GM12875 (cell line): Measurements from ENCODE around the gene NCK2.

Experiments used
- H3K4me3 ChIP-seq: one replicate; pipeline ENCODE4 v1.5.1; 2011; ENCODE audit warnings: low read depth, low read length, control low read depth
- CTCF ChIP-seq: IDR thresholded peaks from 2 replicates; pipeline ENCODE4 v1.5.1; 2011; ENCODE audit warnings: low read depth, mild to moderate bottlenecking, control low read depth, inconsistent platforms, low read length, moderate library complexity, borderline replicate concordance; ENCODE audit not compliant: insufficient read depth

NCK2 gene

GRCh38 chr2:105867587-105867986 lies 122.9 kb downstream of the NCK2 start:
- no peak overlapping the region for H3K4me3 ChIP-seq
- TF ChIP-seq CTCF: no peak

DNA sequence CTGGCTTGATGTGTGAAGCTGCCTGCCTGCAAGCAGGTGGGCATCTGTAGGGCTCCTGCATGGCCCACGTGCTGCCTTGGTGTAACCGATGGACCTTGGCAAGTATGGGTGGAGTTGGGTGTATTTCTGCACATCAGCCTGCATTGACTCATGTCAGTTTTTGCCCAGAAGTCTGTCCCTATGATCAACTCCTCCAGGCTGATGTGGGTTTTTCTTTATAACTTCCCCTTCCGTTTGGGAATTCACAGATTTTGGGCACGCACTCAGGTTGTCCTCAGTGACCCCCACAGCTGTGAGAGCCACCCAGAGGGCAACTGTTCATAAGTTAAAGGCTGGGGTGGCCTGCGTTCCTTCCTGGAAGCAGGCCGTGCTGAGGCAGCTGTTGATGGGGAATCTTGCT lies 123.3 kb downstream of the NCK2 start:
- TF ChIP-seq CTCF: no peak
- H3K4me3 ChIP-seq: no peak overlapping the region

DNA sequence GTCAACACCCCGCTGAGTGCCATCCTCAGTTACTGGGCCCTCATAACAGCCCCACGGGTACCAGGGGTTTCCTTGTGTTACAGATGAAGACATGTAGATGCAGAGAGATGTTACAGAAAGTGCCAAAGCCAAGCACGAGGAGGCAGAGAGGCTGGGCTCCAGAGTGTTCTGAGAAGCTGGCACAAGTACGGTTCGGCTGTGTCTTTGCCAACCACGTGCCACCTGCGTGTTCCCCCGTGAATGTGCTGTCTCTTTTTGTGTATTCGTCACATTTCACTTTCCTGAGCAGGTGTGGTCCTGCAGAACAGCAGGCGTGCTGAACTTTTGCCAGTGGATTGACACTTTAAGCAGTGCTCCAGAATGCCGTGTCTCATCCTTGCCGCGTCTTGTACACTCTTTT lies 124.6 kb downstream of the NCK2 start:
- TF ChIP-seq CTCF: no peak
- no peak overlapping the region for H3K4me3 ChIP-seq

GRCh38 chr2:105870062-105870461 lies 125.3 kb downstream of the NCK2 start:
- H3K4me3 ChIP-seq: no peak overlapping the region
- no peak for TF ChIP-seq CTCF

- H3K4me3 ChIP-seq: no peak overlapping the region
- no peak for TF ChIP-seq CTCF
Measured at GRCh38 chr2:105870858-105871257, 126.1 kb downstream of the NCK2 start.

DNA sequence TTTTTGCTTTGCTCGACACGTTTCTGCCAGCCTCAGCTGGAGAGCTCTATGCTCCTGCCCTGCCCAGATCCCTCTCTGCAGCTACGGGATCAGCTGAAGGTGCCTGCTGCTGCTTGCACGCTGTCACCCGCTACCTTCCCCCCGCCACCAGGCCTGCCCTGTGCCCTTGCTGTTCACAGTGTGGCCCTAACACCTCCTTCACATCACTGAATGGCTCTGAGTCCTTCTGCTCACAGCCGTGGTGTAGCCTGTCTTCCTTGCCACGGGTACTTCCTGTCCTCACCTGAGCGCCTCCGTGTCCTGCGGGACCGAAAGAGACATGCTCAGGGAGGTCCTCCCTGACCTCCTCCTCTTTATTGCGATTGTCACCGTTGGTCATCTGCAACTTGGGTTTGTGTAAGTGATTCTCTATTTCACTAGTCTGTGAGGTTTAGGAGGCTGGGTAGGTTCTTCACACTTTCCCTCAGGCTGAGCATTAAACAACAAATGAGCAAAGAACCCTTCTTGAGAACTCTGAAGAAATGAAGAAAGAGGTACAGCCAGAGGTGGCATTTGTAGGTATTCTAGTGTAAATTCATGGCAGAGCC lies 127.5 kb downstream of the NCK2 start:
- H3K4me3 ChIP-seq: no peak overlapping the region
- TF ChIP-seq CTCF: no peak

GRCh38 chr2:105872830-105873229 lies 128.1 kb downstream of the NCK2 start:
- H3K4me3 ChIP-seq: no peak overlapping the region
- no peak for TF ChIP-seq CTCF
